GM12878 (cell line): Measurements from ENCODE around the gene SAMSN1. TPM values are rescaled to one million over a fixed set of nuclear protein-coding genes. Genes with fewer than 3 reads are reported as not detected.

Source experiments
- BMI1 ChIP-seq: fragments of 450-650 bp; IDR thresholded peaks from 2 replicates; pipeline ENCODE4 v1.6.1; 2016; ENCODE audit warnings: mild to moderate bottlenecking, moderate library complexity, borderline replicate concordance
- CBX3 ChIP-seq: fragments of 200-600 bp; sonication (generic); IDR thresholded peaks from 2 replicates; pipeline ENCODE4 v1.6.1; 2016; ENCODE audit warnings: low read depth, borderline replicate concordance
- CBX5 ChIP-seq: sonication (generic); IDR thresholded peaks from 2 replicates; pipeline ENCODE4 v1.6.1; 2016; ENCODE audit warnings: low read depth, moderate library complexity, mild to moderate bottlenecking, inconsistent platforms
- CEBPB ChIP-seq, 2 experiments: fragments of 150-350 bp in 1 of 2; IDR thresholded peaks; 2 replicates each; pipeline ENCODE4 v1.6.1; 2012 to 2014; ENCODE audit warnings: low read depth in 2 of 2, low read length in 2 of 2, borderline replicate concordance in 1 of 2, inconsistent platforms in 1 of 2
- EGR1 ChIP-seq, 2 experiments: IDR thresholded peaks; 1 replicate in 1 of 2; 2 replicates in 1 of 2; pipeline ENCODE4 v1.6.1; 2011 to 2012; ENCODE audit warnings: low read depth in 2 of 2, low read length in 2 of 2, borderline replicate concordance in 1 of 2, mild to moderate bottlenecking in 1 of 2, moderate library complexity in 1 of 2
- JUND ChIP-seq: IDR thresholded peaks from 2 replicates; pipeline ENCODE4 v1.6.1; 2012; ENCODE audit warnings: low read depth, mild to moderate bottlenecking, low read length, improper control_type of control experiment, moderate library complexity
- NBN ChIP-seq: fragments of 450-650 bp; IDR thresholded peaks from 2 replicates; pipeline ENCODE4 v1.6.1; 2016
- SMAD1 ChIP-seq: fragments of 450-650 bp; IDR thresholded peaks from 2 replicates; pipeline ENCODE4 v1.6.1; 2018; ENCODE audit warnings: mild to moderate bottlenecking, low read depth; ENCODE audit not compliant: partially characterized antibody
- SPI1 ChIP-seq: IDR thresholded peaks from 2 replicates; pipeline ENCODE4 v1.6.1; 2011; ENCODE audit warnings: low read depth, mild to moderate bottlenecking, low read length, moderate library complexity, borderline replicate concordance; ENCODE audit not compliant: insufficient read depth
- STAT3 ChIP-seq: IDR thresholded peaks from 2 replicates; pipeline ENCODE4 v1.6.1; 2011; ENCODE audit warnings: low read depth, low read length, improper control_type of control experiment
- TBL1XR1 ChIP-seq: IDR thresholded peaks from 2 replicates; pipeline ENCODE4 v1.6.1; 2012; ENCODE audit warnings: low read depth, low read length, improper control_type of control experiment
- TCF3 ChIP-seq: IDR thresholded peaks from 2 replicates; pipeline ENCODE4 v1.6.1; 2012; ENCODE audit warnings: low read depth, mild to moderate bottlenecking, low read length, borderline replicate concordance; ENCODE audit not compliant: insufficient read depth
- ZBED1 ChIP-seq: IDR thresholded peaks from 2 replicates; pipeline ENCODE4 v1.6.1; 2016; ENCODE audit warnings: borderline replicate concordance
- ZNF274 ChIP-seq: IDR thresholded peaks from one replicate; pipeline ENCODE4 v1.8.0; 2011; ENCODE audit not compliant: insufficient read length, insufficient read depth
- polyA plus RNA-seq, 11 experiments: library from polyadenylated mRNA; depleted of rRNA in 4 of 11; unstranded in 6 of 11; stranded (reverse) in 5 of 11; fragments of >200 nt; fragmentation: Nextera tagmentation in 4 of 11; fragmentation: Illumina TruSeq in 1 of 11; extraction: Ambion mirVana in 4 of 11; extraction: Trizol in 1 of 11; gene quantifications; 1 replicate in 1 of 11; 2 replicates in 10 of 11; pipeline versions ENCODE4 v1.2.1 to v1.2.3, GENCODE V29; 2011 to 2016; ENCODE audit warnings: inconsistent platforms in 2 of 11, missing spikeins in 2 of 11, low read depth in 1 of 11
- total RNA-seq, 4 experiments: library from RNA; depleted of rRNA in 3 of 4; stranded (reverse); fragments of >200 nt in 3 of 4; fragmentation: Illumina TruSeq in 1 of 4; extraction: Trizol in 1 of 4; gene quantifications; 2 replicates each; pipeline versions ENCODE4 v1.2.1 to v1.2.3, GENCODE V29; 2013 to 2021
- TF ChIP-seq, protein P1 (sequence below): IDR thresholded peaks from 2 replicates; pipeline ENCODE4 v1.6.1; 2012; ENCODE audit warnings: low read depth, low read length, improper control_type of control experiment
- TF ChIP-seq, protein P2 (sequence below): fragments of 450-650 bp; formaldehyde crosslinking; IDR thresholded peaks from 2 replicates; pipeline ENCODE4 v1.4.0; 2022; ENCODE audit warnings: mild to moderate bottlenecking, moderate library complexity
- TF ChIP-seq, protein P3 (sequence below): IDR thresholded peaks from 2 replicates; pipeline ENCODE4 v1.6.1; 2012; ENCODE audit warnings: improper control_type of control experiment, low read depth, low read length; ENCODE audit not compliant: insufficient replicate concordance
- TF ChIP-seq, protein P4 (sequence below): fragments of 450-650 bp; IDR thresholded peaks from 2 replicates; pipeline ENCODE4 v1.6.1; 2017; ENCODE audit warnings: low read depth, mild to moderate bottlenecking, moderate library complexity

Gene SAMSN1
- total and polyA plus RNA-seq, 10 of the 15 experiments (the other 5 are each of a cell fraction or from before 2014, with no cell fraction given): 23.2 to 102 (median 44.9) TPM

DNA sequence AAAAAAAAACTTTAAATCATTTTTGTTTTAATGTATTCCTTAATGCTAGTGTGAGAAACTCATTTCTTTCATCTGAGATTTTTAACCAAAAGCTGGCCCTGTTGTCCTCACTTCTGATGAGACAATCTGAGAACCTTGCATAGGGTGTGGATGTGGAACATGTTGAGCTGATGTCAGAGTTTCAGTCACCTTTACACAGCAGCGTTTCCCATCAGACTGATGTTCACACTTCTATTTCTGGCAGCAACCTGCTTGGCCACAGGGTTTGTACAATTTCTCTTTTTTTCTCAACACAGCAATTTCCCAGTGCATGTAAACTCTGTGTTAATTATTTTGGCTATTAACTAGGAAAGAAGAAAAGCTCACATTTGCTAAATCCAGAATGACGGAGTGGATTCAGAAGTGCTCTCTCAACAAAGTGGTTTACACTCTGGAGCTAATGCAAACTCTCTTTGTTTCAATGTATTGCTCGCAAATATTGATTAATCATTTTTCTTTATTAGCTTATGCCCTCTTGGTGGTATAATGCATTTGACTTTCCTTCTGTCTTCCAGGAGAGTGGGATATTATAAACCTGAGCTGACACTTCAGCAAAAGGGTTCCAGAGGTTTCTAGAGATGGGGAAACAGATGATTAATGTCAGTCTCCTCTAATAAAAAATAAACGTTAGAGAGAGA lies 92.6 kb downstream of the SAMSN1 start (continued):
- TF ChIP-seq TCF3: peak; percentile 42; the same call in 1 of the 2 replicates
- peak; percentile 94 for TF ChIP-seq SMAD1
- TF ChIP-seq, protein P1, sequence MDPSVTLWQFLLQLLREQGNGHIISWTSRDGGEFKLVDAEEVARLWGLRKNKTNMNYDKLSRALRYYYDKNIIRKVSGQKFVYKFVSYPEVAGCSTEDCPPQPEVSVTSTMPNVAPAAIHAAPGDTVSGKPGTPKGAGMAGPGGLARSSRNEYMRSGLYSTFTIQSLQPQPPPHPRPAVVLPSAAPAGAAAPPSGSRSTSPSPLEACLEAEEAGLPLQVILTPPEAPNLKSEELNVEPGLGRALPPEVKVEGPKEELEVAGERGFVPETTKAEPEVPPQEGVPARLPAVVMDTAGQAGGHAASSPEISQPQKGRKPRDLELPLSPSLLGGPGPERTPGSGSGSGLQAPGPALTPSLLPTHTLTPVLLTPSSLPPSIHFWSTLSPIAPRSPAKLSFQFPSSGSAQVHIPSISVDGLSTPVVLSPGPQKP: no peak
- peak in 1 of 2 experiments; percentile 56; a peak in 1 of 4 replicates for TF ChIP-seq CEBPB (IDR thresholded peaks at IDR 0.05; ENCODE audit: borderline replicate concordance in 1 of 2, low read depth in 2 of 2, low read length in 2 of 2)
- TF ChIP-seq NBN: peak; percentile 85
- TF ChIP-seq JUND: peak; percentile 55; the same call in 1 of the 2 replicates
- TF ChIP-seq STAT3: peak; percentile 71; the same call in 1 of the 2 replicates
- TF ChIP-seq, protein P2, sequence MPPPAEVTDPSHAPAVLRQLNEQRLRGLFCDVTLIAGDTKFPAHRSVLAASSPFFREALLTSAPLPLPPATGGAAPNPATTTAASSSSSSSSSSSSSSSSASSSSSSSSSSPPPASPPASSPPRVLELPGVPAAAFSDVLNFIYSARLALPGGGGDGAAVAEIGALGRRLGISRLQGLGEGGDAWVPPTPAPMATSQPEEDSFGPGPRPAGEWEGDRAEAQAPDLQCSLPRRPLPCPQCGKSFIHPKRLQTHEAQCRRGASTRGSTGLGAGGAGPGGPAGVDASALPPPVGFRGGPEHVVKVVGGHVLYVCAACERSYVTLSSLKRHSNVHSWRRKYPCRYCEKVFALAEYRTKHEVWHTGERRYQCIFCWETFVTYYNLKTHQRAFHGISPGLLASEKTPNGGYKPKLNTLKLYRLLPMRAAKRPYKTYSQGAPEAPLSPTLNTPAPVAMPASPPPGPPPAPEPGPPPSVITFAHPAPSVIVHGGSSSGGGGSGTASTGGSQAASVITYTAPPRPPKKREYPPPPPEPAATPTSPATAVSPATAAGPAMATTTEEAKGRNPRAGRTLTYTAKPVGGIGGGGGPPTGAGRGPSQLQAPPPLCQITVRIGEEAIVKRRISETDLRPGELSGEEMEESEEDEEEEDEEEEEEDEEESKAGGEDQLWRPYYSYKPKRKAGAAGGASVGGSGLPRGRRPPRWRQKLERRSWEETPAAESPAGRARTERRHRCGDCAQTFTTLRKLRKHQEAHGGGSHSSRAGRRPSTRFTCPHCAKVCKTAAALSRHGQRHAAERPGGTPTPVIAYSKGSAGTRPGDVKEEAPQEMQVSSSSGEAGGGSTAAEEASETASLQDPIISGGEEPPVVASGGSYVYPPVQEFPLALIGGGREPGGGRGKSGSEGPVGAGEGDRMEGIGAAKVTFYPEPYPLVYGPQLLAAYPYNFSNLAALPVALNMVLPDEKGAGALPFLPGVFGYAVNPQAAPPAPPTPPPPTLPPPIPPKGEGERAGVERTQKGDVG (CRISPR knock-in tag): no peak
- no peak; the same call in 1 of the 2 replicates for TF ChIP-seq ZBED1
- no peak for TF ChIP-seq EGR1 (IDR thresholded peaks at IDR 0.05; ENCODE audit: borderline replicate concordance in 1 of 2, low read depth in 2 of 2, low read length in 2 of 2)
- TF ChIP-seq ZNF274: no peak
- peak; percentile 42; the same call in 1 of the 2 replicates for TF ChIP-seq BMI1
- TF ChIP-seq, protein P3, sequence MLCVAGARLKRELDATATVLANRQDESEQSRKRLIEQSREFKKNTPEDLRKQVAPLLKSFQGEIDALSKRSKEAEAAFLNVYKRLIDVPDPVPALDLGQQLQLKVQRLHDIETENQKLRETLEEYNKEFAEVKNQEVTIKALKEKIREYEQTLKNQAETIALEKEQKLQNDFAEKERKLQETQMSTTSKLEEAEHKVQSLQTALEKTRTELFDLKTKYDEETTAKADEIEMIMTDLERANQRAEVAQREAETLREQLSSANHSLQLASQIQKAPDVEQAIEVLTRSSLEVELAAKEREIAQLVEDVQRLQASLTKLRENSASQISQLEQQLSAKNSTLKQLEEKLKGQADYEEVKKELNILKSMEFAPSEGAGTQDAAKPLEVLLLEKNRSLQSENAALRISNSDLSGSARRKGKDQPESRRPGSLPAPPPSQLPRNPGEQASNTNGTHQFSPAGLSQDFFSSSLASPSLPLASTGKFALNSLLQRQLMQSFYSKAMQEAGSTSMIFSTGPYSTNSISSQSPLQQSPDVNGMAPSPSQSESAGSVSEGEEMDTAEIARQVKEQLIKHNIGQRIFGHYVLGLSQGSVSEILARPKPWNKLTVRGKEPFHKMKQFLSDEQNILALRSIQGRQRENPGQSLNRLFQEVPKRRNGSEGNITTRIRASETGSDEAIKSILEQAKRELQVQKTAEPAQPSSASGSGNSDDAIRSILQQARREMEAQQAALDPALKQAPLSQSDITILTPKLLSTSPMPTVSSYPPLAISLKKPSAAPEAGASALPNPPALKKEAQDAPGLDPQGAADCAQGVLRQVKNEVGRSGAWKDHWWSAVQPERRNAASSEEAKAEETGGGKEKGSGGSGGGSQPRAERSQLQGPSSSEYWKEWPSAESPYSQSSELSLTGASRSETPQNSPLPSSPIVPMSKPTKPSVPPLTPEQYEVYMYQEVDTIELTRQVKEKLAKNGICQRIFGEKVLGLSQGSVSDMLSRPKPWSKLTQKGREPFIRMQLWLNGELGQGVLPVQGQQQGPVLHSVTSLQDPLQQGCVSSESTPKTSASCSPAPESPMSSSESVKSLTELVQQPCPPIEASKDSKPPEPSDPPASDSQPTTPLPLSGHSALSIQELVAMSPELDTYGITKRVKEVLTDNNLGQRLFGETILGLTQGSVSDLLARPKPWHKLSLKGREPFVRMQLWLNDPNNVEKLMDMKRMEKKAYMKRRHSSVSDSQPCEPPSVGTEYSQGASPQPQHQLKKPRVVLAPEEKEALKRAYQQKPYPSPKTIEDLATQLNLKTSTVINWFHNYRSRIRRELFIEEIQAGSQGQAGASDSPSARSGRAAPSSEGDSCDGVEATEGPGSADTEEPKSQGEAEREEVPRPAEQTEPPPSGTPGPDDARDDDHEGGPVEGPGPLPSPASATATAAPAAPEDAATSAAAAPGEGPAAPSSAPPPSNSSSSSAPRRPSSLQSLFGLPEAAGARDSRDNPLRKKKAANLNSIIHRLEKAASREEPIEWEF: peak; percentile 97
- TF ChIP-seq, protein P4, sequence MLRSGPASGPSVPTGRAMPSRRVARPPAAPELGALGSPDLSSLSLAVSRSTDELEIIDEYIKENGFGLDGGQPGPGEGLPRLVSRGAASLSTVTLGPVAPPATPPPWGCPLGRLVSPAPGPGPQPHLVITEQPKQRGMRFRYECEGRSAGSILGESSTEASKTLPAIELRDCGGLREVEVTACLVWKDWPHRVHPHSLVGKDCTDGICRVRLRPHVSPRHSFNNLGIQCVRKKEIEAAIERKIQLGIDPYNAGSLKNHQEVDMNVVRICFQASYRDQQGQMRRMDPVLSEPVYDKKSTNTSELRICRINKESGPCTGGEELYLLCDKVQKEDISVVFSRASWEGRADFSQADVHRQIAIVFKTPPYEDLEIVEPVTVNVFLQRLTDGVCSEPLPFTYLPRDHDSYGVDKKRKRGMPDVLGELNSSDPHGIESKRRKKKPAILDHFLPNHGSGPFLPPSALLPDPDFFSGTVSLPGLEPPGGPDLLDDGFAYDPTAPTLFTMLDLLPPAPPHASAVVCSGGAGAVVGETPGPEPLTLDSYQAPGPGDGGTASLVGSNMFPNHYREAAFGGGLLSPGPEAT: peak; percentile 68; the same call in 1 of the 2 replicates
- TF ChIP-seq TBL1XR1: no peak
- peak; percentile 55; the same call in 1 of the 2 replicates for TF ChIP-seq CBX5
- no peak for TF ChIP-seq CBX3
- TF ChIP-seq SPI1: peak; percentile 25; the same call in 1 of the 2 replicates
